ENCODE results near the gene KSR1. TPM values are rescaled to one million over a fixed set of nuclear protein-coding genes. Genes with fewer than 3 reads are reported as not detected.

The KSR1 gene
- total RNA-seq, 1 experiment from 2014 or later = 19.1 TPM

GRCh38 chr17:27418366-27418615 is 38.0 kb upstream of the KSR1 start:
- no peak overlapping the region for H3K27ac ChIP-seq
- H2AFZ ChIP-seq = no peak overlapping the region
- no TSS peak for BruUV-seq (replicated peaks)
- intact Hi-C loops (cut with micrococcal nuclease; ENCODE audit: unreplicated experiment) = no loop called here
- no peaks in the 10 kb centered on the region for H3K9me3 ChIP-seq (ENCODE audit: insufficient read depth, low read depth)
- H3K4me1 ChIP-seq (replicated peaks; ENCODE audit: insufficient read depth) = no peaks in the 10 kb centered on the region
- H3K4me3 ChIP-seq = no peak overlapping the region
- TF ChIP-seq CTCF (conservative IDR thresholded peaks at IDR 0.05) (no peak), EZH2 (IDR thresholded peaks at IDR 0.05; ENCODE audit: low read depth) (no peak)
- no peaks in the 10 kb centered on the region for H3F3A ChIP-seq (ENCODE audit: insufficient read depth, low read depth)
- no peaks in the 10 kb centered on the region for H3K79me2 ChIP-seq (ENCODE audit: low read depth)
- no peaks in the 10 kb centered on the region for H3K27me3 ChIP-seq (ENCODE audit: insufficient read depth, low read depth)
- no peaks in the 10 kb centered on the region for H3K9me2 ChIP-seq (ENCODE audit: insufficient read depth)
- ChIA-PET POLR2A (ENCODE audit: unreplicated experiment) (no interaction called here), CTCF (no interaction called here)
- H3K36me3 ChIP-seq (ENCODE audit: low read depth) = no peaks in the 10 kb centered on the region
- H3K4me2 ChIP-seq = no peak overlapping the region
- no peak for DNase-seq
- H4K20me1 ChIP-seq (ENCODE audit: insufficient read depth) = no peaks in the 10 kb centered on the region

- POLR2A ChIA-PET (ENCODE audit: unreplicated experiment) = no interaction called here
- no peaks in the 10 kb centered on the region for H3K4me1 ChIP-seq (replicated peaks; ENCODE audit: insufficient read depth)
- no peak overlapping the region for H3K27ac ChIP-seq
- intact Hi-C loops (cut with micrococcal nuclease; ENCODE audit: unreplicated experiment) = no loop called here
- BruUV-seq (replicated peaks) = no TSS peak
- CTCF ChIA-PET = no interaction called here
- no peak for DNase-seq
- no peak overlapping the region for H2AFZ ChIP-seq
- TF ChIP-seq CTCF (conservative IDR thresholded peaks at IDR 0.05) (no peak), EZH2 (IDR thresholded peaks at IDR 0.05; ENCODE audit: low read depth) (no peak)
- H3F3A ChIP-seq (ENCODE audit: insufficient read depth, low read depth) = no peaks in the 10 kb centered on the region
- no peaks in the 10 kb centered on the region for H3K79me2 ChIP-seq (ENCODE audit: low read depth)
- H4K20me1 ChIP-seq (ENCODE audit: insufficient read depth) = no peaks in the 10 kb centered on the region
- H3K9me3 ChIP-seq (ENCODE audit: insufficient read depth, low read depth) = no peaks in the 10 kb centered on the region
- H3K4me3 ChIP-seq = no peak overlapping the region
- H3K27me3 ChIP-seq (ENCODE audit: insufficient read depth, low read depth) = no peaks in the 10 kb centered on the region
- no peaks in the 10 kb centered on the region for H3K9me2 ChIP-seq (ENCODE audit: insufficient read depth)
- no peak overlapping the region for H3K4me2 ChIP-seq
- no peaks in the 10 kb centered on the region for H3K36me3 ChIP-seq (ENCODE audit: low read depth)
Measured at GRCh38 chr17:27419156-27419555, 37.1 kb upstream of the KSR1 start.

- ChIA-PET POLR2A (ENCODE audit: unreplicated experiment) (no interaction called here), CTCF (no interaction called here)
- H3K27ac ChIP-seq = no peak overlapping the region
- H3K36me3 ChIP-seq (ENCODE audit: low read depth) = no peaks in the 10 kb centered on the region
- no peak overlapping the region for H3K4me3 ChIP-seq
- no peaks in the 10 kb centered on the region for H3K79me2 ChIP-seq (ENCODE audit: low read depth)
- no peaks in the 10 kb centered on the region for H3F3A ChIP-seq (ENCODE audit: insufficient read depth, low read depth)
- no peaks in the 10 kb centered on the region for H3K27me3 ChIP-seq (ENCODE audit: insufficient read depth, low read depth)
- H2AFZ ChIP-seq = no peak overlapping the region
- H3K9me2 ChIP-seq (ENCODE audit: insufficient read depth) = no peaks in the 10 kb centered on the region
- intact Hi-C loops (cut with micrococcal nuclease; ENCODE audit: unreplicated experiment) = no loop called here
- no peak overlapping the region for H3K4me2 ChIP-seq
- no peak for DNase-seq
- BruUV-seq (replicated peaks) = no TSS peak
- H4K20me1 ChIP-seq (ENCODE audit: insufficient read depth) = no peaks in the 10 kb centered on the region
- H3K4me1 ChIP-seq (replicated peaks; ENCODE audit: insufficient read depth) = no peaks in the 10 kb centered on the region
- TF ChIP-seq CTCF (conservative IDR thresholded peaks at IDR 0.05) = no peak
- no peak for TF ChIP-seq EZH2 (IDR thresholded peaks at IDR 0.05; ENCODE audit: low read depth)
- no peaks in the 10 kb centered on the region for H3K9me3 ChIP-seq (ENCODE audit: insufficient read depth, low read depth)
Measured at GRCh38 chr17:27420211-27420950, 35.9 kb upstream of the KSR1 start.
